ENCODE results near the gene PSMD4. TPM values are rescaled to one million over a fixed set of nuclear protein-coding genes. Genes with fewer than 3 reads are reported as not detected.

PSMD4 gene
- total RNA-seq, 1 experiment from 2014 or later: 312 TPM

- POLR2A ChIA-PET (ENCODE audit: low non-redundant PET): no interaction called here
- H3K27me3 ChIP-seq (replicated peaks; ENCODE audit: insufficient read depth, low read depth, low read length, poor library complexity): no peaks in the 10 kb centered on the region
- BruUV-seq (replicated peaks): no TSS peak
- intact Hi-C loops (cut with micrococcal nuclease; ENCODE audit: unreplicated experiment): no loop called here
- no peaks in the 10 kb centered on the region for H3K9me3 ChIP-seq (ENCODE audit: low read depth, low read length, poor library complexity, severe bottlenecking)
- H3K4me3 ChIP-seq (ENCODE audit: low read depth, low read length, poor library complexity, severe bottlenecking): no peak overlapping the region
- H3K27ac ChIP-seq (ENCODE audit: low read depth, low read length, poor library complexity, severe bottlenecking): no peak overlapping the region
- CTCF ChIA-PET: no interaction called here
- H3K4me1 ChIP-seq (ENCODE audit: insufficient read depth, low read length, poor library complexity, severe bottlenecking): no peaks in the 10 kb centered on the region
- DNase-seq (ENCODE audit: low spot score): no peak
- TF ChIP-seq, protein P1, sequence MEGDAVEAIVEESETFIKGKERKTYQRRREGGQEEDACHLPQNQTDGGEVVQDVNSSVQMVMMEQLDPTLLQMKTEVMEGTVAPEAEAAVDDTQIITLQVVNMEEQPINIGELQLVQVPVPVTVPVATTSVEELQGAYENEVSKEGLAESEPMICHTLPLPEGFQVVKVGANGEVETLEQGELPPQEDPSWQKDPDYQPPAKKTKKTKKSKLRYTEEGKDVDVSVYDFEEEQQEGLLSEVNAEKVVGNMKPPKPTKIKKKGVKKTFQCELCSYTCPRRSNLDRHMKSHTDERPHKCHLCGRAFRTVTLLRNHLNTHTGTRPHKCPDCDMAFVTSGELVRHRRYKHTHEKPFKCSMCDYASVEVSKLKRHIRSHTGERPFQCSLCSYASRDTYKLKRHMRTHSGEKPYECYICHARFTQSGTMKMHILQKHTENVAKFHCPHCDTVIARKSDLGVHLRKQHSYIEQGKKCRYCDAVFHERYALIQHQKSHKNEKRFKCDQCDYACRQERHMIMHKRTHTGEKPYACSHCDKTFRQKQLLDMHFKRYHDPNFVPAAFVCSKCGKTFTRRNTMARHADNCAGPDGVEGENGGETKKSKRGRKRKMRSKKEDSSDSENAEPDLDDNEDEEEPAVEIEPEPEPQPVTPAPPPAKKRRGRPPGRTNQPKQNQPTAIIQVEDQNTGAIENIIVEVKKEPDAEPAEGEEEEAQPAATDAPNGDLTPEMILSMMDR (conservative IDR thresholded peaks at IDR 0.05; ENCODE audit: low read depth, low read length): no peak
- TF ChIP-seq EZH2 (IDR thresholded peaks at IDR 0.05; ENCODE audit: borderline replicate concordance, low read depth, low read length, poor library complexity, severe bottlenecking): no peak
- H3K36me3 ChIP-seq (ENCODE audit: insufficient read depth, low read length, poor library complexity, severe bottlenecking): peaks cover 33% of the 10 kb centered on the region
Observed at GRCh38 chr1:151314137-151314875, 59.8 kb downstream of the PSMD4 start.

DNA sequence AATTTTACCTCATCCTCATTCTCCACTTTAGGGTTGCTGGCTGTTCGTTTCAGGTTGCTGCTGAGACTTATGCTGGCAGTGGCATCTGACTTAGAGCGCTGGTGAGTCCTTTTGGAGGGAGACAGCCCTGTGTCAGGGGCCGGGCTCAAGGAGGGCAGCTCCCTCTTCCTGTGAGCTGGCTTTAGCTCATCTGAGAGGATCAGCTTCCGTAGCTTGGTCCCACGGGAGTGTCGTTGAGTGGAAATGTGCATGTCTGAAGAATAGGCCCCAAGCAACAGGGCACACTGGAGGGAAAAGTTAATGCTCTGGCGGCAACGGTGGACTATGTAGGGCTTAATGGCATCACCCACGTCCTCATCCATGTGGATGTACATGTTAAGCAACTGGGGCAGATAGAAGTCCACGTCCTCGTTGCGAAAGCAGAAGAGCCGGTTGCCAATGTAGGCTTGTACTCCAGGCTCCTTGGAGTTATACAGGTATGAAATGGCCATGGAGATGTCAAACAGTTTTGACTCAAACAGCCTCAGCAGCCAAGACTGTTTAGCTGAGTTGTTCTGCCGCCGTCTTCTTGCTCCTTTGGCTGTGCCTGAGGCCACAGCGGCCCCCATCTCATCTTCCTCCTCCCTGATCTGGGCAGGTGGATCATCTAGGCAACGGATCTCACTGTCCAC lies 61.2 kb downstream of the PSMD4 start:
- ChIA-PET CTCF (no interaction called here), POLR2A (ENCODE audit: low non-redundant PET) (no interaction called here)

More for the DNA sequence above, 61.2 kb downstream of the PSMD4 start:
- Histone ChIP-seq H3K9me3 (ENCODE audit: low read depth, low read length, poor library complexity, severe bottlenecking) (no peaks in the 10 kb centered on the region), H3K27ac (ENCODE audit: low read depth, low read length, poor library complexity, severe bottlenecking) (no peak overlapping the region), H3K36me3 (ENCODE audit: insufficient read depth, low read length, poor library complexity, severe bottlenecking) (peaks cover 36% of the 10 kb centered on the region), H3K4me3 (ENCODE audit: low read depth, low read length, poor library complexity, severe bottlenecking) (no peak overlapping the region), H3K4me1 (ENCODE audit: insufficient read depth, low read length, poor library complexity, severe bottlenecking) (no peaks in the 10 kb centered on the region), H3K27me3 (replicated peaks; ENCODE audit: insufficient read depth, low read depth, low read length, poor library complexity) (no peaks in the 10 kb centered on the region)
- TF ChIP-seq, protein P1 (conservative IDR thresholded peaks at IDR 0.05; ENCODE audit: low read depth, low read length): no peak
- no peak for TF ChIP-seq EZH2 (IDR thresholded peaks at IDR 0.05; ENCODE audit: borderline replicate concordance, low read depth, low read length, poor library complexity, severe bottlenecking)
- no TSS peak for BruUV-seq (replicated peaks)
- intact Hi-C loops (cut with micrococcal nuclease; ENCODE audit: unreplicated experiment): no loop called here
- DNase-seq (ENCODE audit: low spot score): no peak

Other genes with a start within 250 kb of the PSMD4 start
- gene MINDY1, start 247.8 kb upstream of the PSMD4 start, total RNA-seq (2021): 11.6 and 16.9 TPM in 2 replicates
- gene PRUNE1, start 246.3 kb upstream of the PSMD4 start, total RNA-seq (2021): 19.3 and 21.4 TPM in 2 replicates
- gene BNIPL, start 218.1 kb upstream of the PSMD4 start, total RNA-seq (2021): 1.5 and 3.5 TPM in 2 replicates
- gene C1orf56, start 207.0 kb upstream of the PSMD4 start, total RNA-seq (2021): 2.9 and 3.9 TPM in 2 replicates
- gene CDC42SE1, start 195.1 kb upstream of the PSMD4 start, total RNA-seq (2021): 57.5 and 63.8 TPM in 2 replicates
- gene MLLT11, start 194.3 kb upstream of the PSMD4 start, total RNA-seq (2021): 91.9 and 108 TPM in 2 replicates
- gene GABPB2, start 184.0 kb upstream of the PSMD4 start, total RNA-seq (2021): 11.1 and 12.5 TPM in 2 replicates
- 4.7 and 8.9 TPM in 2 replicates for gene SEMA6C, start 108.1 kb upstream of the PSMD4 start, total RNA-seq (2021)
- gene TNFAIP8L2, start 98.1 kb upstream of the PSMD4 start, total RNA-seq (2021): not detected in 2 replicates
- gene LYSMD1, start 88.8 kb upstream of the PSMD4 start, total RNA-seq (2021): 7.7 and 8.1 TPM in 2 replicates
- gene SCNM1, start 88.6 kb upstream of the PSMD4 start, total RNA-seq (2021): 57.5 and 59.6 TPM in 2 replicates
- 1.4 and 2.8 TPM in 2 replicates for gene TMOD4, start 78.8 kb upstream of the PSMD4 start, total RNA-seq (2021)
- gene VPS72, start 64.5 kb upstream of the PSMD4 start, total RNA-seq (2021): 113 and 114 TPM in 2 replicates
- 109 and 115 TPM in 2 replicates for gene PIP5K1A, start 56.2 kb upstream of the PSMD4 start, total RNA-seq (2021)
- gene ZNF687, start 27.6 kb downstream of the PSMD4 start, total RNA-seq (2021): 26.4 and 30.2 TPM in 2 replicates
- 62.1 and 62.8 TPM in 2 replicates for gene PI4KB, start 72.7 kb downstream of the PSMD4 start, total RNA-seq (2021)
- 49.0 and 51.8 TPM in 2 replicates for gene RFX5, start 92.5 kb downstream of the PSMD4 start, total RNA-seq (2021)
- gene SELENBP1, start 118.0 kb downstream of the PSMD4 start, total RNA-seq (2021): 0.50 TPM in 1 of 2 replicates, not detected in the other
- gene PSMB4, start 144.8 kb downstream of the PSMD4 start, total RNA-seq (2021): 553 and 565 TPM in 2 replicates
- gene POGZ, start 204.8 kb downstream of the PSMD4 start, total RNA-seq (2021): 98.4 and 102 TPM in 2 replicates